CD14-positive monocyte (primary cell): ENCODE measurements around the gene NRXN3. TPM values are rescaled to one million over a fixed set of nuclear protein-coding genes. Genes with fewer than 3 reads are reported as not detected.

Source experiments
- DNase-seq, 3 donors: peaks; one replicate each; pipeline ENCODE4 v3.0.0-alpha.2; 2011 to 2022
- H2AFZ ChIP-seq: 2 replicates; pipeline ENCODE4 v1.6.0; 2012; ENCODE audit warnings: mild to moderate bottlenecking, low read depth, low read length, inconsistent platforms; ENCODE audit not compliant: insufficient read depth, poor library complexity, severe bottlenecking
- H3K27ac ChIP-seq, 2 donors: 1 replicate in 1 of 2; 2 replicates in 1 of 2; pipeline ENCODE4 v1.5.1; 2012 to 2013; ENCODE audit warnings: low read length in 2 of 2, control low read depth in 1 of 2, inconsistent platforms in 1 of 2, low read depth in 1 of 2, mild to moderate bottlenecking in 1 of 2
- H3K27me3 ChIP-seq, 2 donors: one replicate each; pipeline versions ENCODE4 v1.6.0 to v1.6.1; 2011 to 2013; ENCODE audit warnings: low read length in 2 of 2; ENCODE audit not compliant: control insufficient read depth in 2 of 2, insufficient read depth in 2 of 2
- H3K36me3 ChIP-seq, 2 donors: replicated peaks in 1 of 2; 1 replicate in 1 of 2; 2 replicates in 1 of 2; pipeline versions ENCODE4 v1.5.1 to v1.6.1; 2012 to 2013; ENCODE audit warnings: low read length in 2 of 2, control low read depth in 1 of 2, inconsistent platforms in 1 of 2, mild to moderate bottlenecking in 1 of 2; ENCODE audit not compliant: insufficient read depth in 2 of 2, control insufficient read depth in 1 of 2
- H3K4me1 ChIP-seq, 2 donors: 1 replicate in 1 of 2; 2 replicates in 1 of 2; pipeline versions ENCODE4 v1.5.1 to v1.6.1; 2012 to 2013; ENCODE audit warnings: low read length in 2 of 2, control low read depth in 1 of 2, inconsistent platforms in 1 of 2, mild to moderate bottlenecking in 1 of 2, moderate library complexity in 1 of 2; ENCODE audit not compliant: insufficient read depth in 2 of 2, control insufficient read depth in 1 of 2
- H3K4me2 ChIP-seq: replicated peaks from 2 replicates; pipeline ENCODE3; 2012; ENCODE audit warnings: low read length, moderate library complexity, mild to moderate bottlenecking; ENCODE audit not compliant: poor library complexity, severe bottlenecking; ENCODE audit errors: extremely low read depth
- H3K4me3 ChIP-seq, 3 experiments: fragments of 200-600 bp in 1 of 3; sonication (generic) in 1 of 3; replicated peaks in 1 of 3; 1 replicate in 2 of 3; 2 replicates in 1 of 3; pipeline ENCODE4 v1.5.1; 2011 to 2013; ENCODE audit warnings: low read length in 3 of 3, mild to moderate bottlenecking in 3 of 3, control low read depth in 2 of 3, low read depth in 2 of 3, inconsistent platforms in 1 of 3, moderate library complexity in 1 of 3
- H3K79me2 ChIP-seq: 2 replicates; pipeline ENCODE4 v1.6.0; 2012; ENCODE audit warnings: mild to moderate bottlenecking, control low read depth, inconsistent platforms, low read length, moderate library complexity; ENCODE audit not compliant: insufficient read depth
- H3K9ac ChIP-seq: 2 replicates; pipeline ENCODE4 v1.6.0; 2017; ENCODE audit warnings: low read length, mild to moderate bottlenecking; ENCODE audit not compliant: insufficient read depth, poor library complexity, severe bottlenecking
- H3K9me3 ChIP-seq, 2 donors: replicated peaks in 1 of 2; 1 replicate in 1 of 2; 2 replicates in 1 of 2; pipeline versions ENCODE4 v1.5.1 to v1.6.1; 2012 to 2013; ENCODE audit warnings: low read length in 2 of 2, control low read depth in 1 of 2; ENCODE audit not compliant: control insufficient read depth in 1 of 2, insufficient read depth in 1 of 2
- H4K20me1 ChIP-seq: 2 replicates; pipeline ENCODE4 v1.6.0; 2012; ENCODE audit warnings: mild to moderate bottlenecking, low read length, control low read depth, moderate library complexity; ENCODE audit not compliant: insufficient read depth
- H3K27ac Mint-ChIP-seq, 7 donors: one replicate each; pipeline ENCODE4 v1.8.0; 2020; ENCODE audit warnings: mild to moderate bottlenecking in 7 of 7, mixed read lengths in 7 of 7, moderate library complexity in 6 of 7, inconsistent platforms in 2 of 7
- H3K27me3 Mint-ChIP-seq, 3 donors: one replicate each; pipeline ENCODE4 v1.8.0; 2021 to 2022; ENCODE audit warnings: low read depth in 3 of 3, mild to moderate bottlenecking in 3 of 3, mixed read lengths in 3 of 3, moderate library complexity in 3 of 3, inconsistent platforms in 1 of 3
- H3K36me3 Mint-ChIP-seq, 2 donors: one replicate each; pipeline ENCODE4 v1.8.0; 2020; ENCODE audit warnings: mixed read lengths in 2 of 2, inconsistent platforms in 1 of 2, mild to moderate bottlenecking in 1 of 2
- H3K4me1 Mint-ChIP-seq: one replicate; pipeline ENCODE4 v1.8.0; 2020; ENCODE audit warnings: mild to moderate bottlenecking, mixed read lengths
- H3K4me3 Mint-ChIP-seq, 2 donors: one replicate each; pipeline ENCODE4 v1.8.0; 2020; ENCODE audit warnings: mild to moderate bottlenecking in 2 of 2, mixed read lengths in 2 of 2, moderate library complexity in 1 of 2
- H3K9me3 Mint-ChIP-seq, 7 donors: one replicate each; pipeline ENCODE4 v1.8.0; 2020 to 2022; ENCODE audit warnings: mixed read lengths in 7 of 7, mild to moderate bottlenecking in 6 of 7, moderate library complexity in 6 of 7, inconsistent platforms in 2 of 7
- CTCF ChIP-seq: fragments of 200-600 bp; IDR thresholded peaks from one replicate; pipeline ENCODE4 v1.8.0; 2022; ENCODE audit warnings: antibody characterized with exemption, mild to moderate bottlenecking
- WGBS: methylation state at CpG from one replicate; pipeline ENCODE4 v1.1.5; 2013; ENCODE audit warnings: missing lambda C conversion rate; ENCODE audit not compliant: insufficient coverage; 5-methylcytosine and 5-hydroxymethylcytosine counted together
- intact Hi-C, 2 donors: fragments of 100-400 bp; cut with micrococcal nuclease; formaldehyde crosslinking; loops; one replicate each; pipeline versions ENCODE4 v1.15.0 to v1.15.1; 2023
- polyA plus RNA-seq, 3 donors: library from polyadenylated mRNA; depleted of rRNA in 1 of 3; unstranded in 2 of 3; stranded (reverse) in 1 of 3; fragments of 300-500 nt in 2 of 3; fragments of >200 nt in 1 of 3; fragmentation: Illumina TruSeq in 2 of 3; gene quantifications; 1 replicate in 2 of 3; 2 replicates in 1 of 3; pipeline ENCODE4 v1.2.3, GENCODE V29; 2012 to 2021

Gene NRXN3
- polyA plus RNA-seq, 3 donors: not detected

DNA sequence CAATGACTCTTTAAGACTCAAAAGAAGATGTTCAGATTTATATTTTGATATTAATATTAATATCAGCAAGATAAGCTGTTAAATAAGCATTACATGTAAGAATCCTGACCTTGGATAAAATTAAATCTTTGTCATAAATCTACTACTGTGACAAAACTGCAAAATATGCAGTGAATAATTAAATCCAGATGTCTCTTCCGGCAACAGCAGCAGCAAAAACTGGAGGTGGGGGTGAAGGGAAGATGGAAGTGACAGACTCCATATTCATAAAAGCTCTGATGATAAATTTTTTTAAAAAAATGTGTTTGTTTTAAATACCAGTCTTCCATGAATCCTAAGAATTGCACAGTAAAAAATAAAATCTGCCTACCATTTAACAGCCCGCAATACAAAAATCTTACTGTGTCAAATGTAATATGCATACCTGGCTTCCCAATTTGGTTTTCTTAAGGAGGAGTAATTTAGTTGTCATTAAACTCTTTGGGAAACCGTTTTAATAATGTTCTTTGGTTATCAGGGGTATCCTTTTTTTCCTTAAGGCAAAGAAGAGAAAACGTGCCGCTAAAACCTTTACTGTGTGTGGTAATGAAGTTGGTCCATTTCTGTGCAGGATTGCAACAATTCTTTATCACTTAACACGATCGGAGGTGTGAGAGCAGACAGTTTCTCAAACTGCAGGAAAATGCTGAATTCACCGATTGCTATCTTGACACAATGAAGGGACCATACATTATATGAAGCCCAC is 1562.9 kb downstream of the NRXN3 start:
- intact Hi-C loops: no loop called here
- no peaks in the 10 kb centered on the region for H3K4me1 ChIP-seq
- no peak overlapping the region for H3K4me3 Mint-ChIP-seq
- no peaks in the 10 kb centered on the region for H3K27me3 Mint-ChIP-seq
- H3K27ac ChIP-seq: no peak overlapping the region
- no peaks in the 10 kb centered on the region for H3K36me3 Mint-ChIP-seq
- H3K79me2 ChIP-seq: no peaks in the 10 kb centered on the region
- no peaks in the 10 kb centered on the region for H3K4me1 Mint-ChIP-seq
- no peak for DNase-seq
- H3K4me2 ChIP-seq: no peak overlapping the region
- H3K9me3 Mint-ChIP-seq: peaks cover 3 to 12% (median 7%) of the 10 kb centered on the region in 7 donors
- H4K20me1 ChIP-seq: no peaks in the 10 kb centered on the region
- H3K9ac ChIP-seq: no peak overlapping the region
- 89% methylated on average over 3 of the region's 8 CpGs for WGBS
- no peaks in the 10 kb centered on the region for H3K27me3 ChIP-seq
- H3K36me3 ChIP-seq: no peaks in the 10 kb centered on the region
- TF ChIP-seq CTCF: no peak
- no peak overlapping the region for H3K4me3 ChIP-seq
- H2AFZ ChIP-seq: no peak overlapping the region
- peaks cover 5 to 15% of the 10 kb centered on the region in 2 donors for H3K9me3 ChIP-seq
- no peak overlapping the region for H3K27ac Mint-ChIP-seq

DNA sequence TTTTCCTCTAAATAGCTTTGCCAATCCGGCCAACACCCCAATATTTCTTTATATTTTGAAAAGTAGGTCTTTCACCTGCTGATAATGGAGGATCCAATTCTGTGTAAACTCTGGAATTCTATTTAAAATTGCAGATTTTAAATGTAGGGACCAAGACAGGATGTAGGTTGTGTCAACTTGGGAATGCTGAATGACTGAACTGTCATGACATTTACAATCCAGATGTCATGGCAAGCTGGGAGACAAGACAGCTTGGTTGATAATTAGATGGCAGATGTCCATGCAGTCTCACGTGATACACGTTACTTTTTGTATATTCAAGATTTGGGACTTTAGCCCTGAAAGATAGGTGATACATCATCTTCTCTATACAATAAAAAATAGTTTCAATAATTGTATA is 1564.0 kb downstream of the NRXN3 start:
- WGBS: no CpG with 5 or more reads among the region's 3 CpGs
- H3K27me3 ChIP-seq: no peaks in the 10 kb centered on the region
- H3K9me3 ChIP-seq: peaks cover 11 to 17% of the 10 kb centered on the region in 2 donors
- H3K27ac Mint-ChIP-seq: no peak overlapping the region
- no peak overlapping the region for H3K27ac ChIP-seq
- no peaks in the 10 kb centered on the region for H3K36me3 Mint-ChIP-seq
- no peaks in the 10 kb centered on the region for H3K4me1 ChIP-seq
- no peaks in the 10 kb centered on the region for H4K20me1 ChIP-seq
- H3K4me1 Mint-ChIP-seq: no peaks in the 10 kb centered on the region
- H3K4me3 ChIP-seq: no peak overlapping the region
- no peak overlapping the region for H3K4me2 ChIP-seq
- H3K4me3 Mint-ChIP-seq: no peak overlapping the region
- H3K9me3 Mint-ChIP-seq: peaks cover 3 to 15% (median 11%) of the 10 kb centered on the region in 7 donors
- no peak for TF ChIP-seq CTCF
- no peak for DNase-seq
- no peak overlapping the region for H3K9ac ChIP-seq
- no peak overlapping the region for H2AFZ ChIP-seq
- no peaks in the 10 kb centered on the region for H3K36me3 ChIP-seq
- no peaks in the 10 kb centered on the region for H3K27me3 Mint-ChIP-seq
- no peaks in the 10 kb centered on the region for H3K79me2 ChIP-seq
- intact Hi-C loops: no loop called here
